CD4-positive, alpha-beta T cell treated with Interleukin-2 at 100 ng/mL for 4 hours (primary cell): ENCODE results near the gene ZNF366.

ENCODE experiments used
- DNase-seq: peaks from one replicate; pipeline ENCODE4 v3.0.0-alpha.2; 2020; ENCODE audit warnings: low spot score

The ZNF366 gene, protein sequence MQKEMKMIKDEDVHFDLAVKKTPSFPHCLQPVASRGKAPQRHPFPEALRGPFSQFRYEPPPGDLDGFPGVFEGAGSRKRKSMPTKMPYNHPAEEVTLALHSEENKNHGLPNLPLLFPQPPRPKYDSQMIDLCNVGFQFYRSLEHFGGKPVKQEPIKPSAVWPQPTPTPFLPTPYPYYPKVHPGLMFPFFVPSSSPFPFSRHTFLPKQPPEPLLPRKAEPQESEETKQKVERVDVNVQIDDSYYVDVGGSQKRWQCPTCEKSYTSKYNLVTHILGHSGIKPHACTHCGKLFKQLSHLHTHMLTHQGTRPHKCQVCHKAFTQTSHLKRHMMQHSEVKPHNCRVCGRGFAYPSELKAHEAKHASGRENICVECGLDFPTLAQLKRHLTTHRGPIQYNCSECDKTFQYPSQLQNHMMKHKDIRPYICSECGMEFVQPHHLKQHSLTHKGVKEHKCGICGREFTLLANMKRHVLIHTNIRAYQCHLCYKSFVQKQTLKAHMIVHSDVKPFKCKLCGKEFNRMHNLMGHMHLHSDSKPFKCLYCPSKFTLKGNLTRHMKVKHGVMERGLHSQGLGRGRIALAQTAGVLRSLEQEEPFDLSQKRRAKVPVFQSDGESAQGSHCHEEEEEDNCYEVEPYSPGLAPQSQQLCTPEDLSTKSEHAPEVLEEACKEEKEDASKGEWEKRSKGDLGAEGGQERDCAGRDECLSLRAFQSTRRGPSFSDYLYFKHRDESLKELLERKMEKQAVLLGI

DNA sequence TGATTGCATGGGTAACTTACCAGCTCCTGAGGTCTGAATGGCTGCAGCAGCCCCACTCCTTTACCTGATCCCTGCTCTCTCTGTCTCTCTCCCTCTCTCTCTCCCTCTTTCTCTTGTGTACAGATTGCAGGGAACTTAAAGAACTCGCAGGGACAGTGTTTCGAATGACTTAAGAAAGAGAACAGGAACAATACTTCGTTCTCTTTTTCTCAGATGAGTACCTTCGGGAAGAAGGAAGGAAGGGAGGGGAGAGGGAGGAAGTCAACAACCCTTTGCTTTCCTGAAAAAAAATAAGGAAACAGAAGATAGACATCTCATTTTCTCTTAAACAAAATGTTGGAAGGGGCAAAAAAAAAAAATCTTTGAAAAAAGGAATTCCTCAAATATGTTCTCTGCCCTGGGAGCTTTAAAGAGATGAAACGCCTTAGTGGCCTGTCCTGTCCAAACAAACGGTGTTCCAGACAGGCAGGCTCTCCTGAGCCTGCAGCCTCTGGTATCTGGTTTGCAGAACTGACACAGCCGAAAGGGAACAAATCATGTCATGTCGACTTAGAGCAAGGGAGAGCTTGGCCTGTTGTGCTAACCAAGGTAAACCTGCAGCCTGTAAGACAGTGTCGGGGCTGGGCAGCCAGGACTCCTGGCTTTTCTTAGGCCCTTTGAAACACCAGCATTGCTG, at the start of gene ZNF366:
Gene ZNF366 (minus strand): TSS at position 180 of the 676 bp plus-strand sequence. CDS start 45,914 bp downstream, outside the sequence.
- no peak for DNase-seq

DNA sequence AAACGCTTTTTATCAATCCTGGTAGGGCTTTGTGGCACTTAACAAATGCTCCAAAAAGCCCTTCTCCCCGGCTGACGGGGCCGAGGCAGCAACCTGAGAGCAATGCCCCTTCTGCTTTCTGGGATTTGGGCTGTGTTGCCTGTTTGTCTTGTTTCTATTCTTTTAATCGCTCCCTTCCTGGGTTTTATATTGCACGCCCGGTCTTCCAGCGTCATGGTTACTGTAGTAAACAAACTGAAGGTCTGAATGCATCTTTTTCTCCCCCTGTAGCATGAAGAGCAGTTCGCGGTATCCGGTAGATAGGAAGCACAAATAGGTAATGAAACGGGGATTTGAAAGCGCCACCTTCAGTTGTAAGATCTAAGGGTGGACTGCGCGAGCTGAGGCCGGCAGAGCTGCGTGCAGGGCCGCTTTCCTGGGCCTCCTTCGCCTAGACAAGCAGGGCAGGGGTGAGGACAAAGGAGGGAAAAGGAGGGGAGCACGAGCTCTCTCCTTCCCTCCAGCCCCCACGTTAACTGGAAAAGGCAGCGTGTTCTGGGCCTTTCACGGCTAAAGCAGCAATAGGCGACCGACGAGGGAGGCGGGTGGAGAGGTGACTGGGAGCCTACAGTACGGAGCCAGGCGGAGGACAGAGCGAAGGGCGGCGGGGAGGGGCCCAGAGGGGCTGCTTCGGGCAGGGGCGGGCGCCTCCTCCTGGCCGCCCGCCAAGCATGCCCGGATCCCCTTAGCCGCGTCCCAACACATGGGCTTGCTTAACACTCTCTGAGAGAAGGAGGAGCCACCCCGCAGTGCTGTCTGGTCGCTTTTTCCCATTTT, 49.3 kb upstream of the ZNF366 start:
- no peak for DNase-seq

DNA sequence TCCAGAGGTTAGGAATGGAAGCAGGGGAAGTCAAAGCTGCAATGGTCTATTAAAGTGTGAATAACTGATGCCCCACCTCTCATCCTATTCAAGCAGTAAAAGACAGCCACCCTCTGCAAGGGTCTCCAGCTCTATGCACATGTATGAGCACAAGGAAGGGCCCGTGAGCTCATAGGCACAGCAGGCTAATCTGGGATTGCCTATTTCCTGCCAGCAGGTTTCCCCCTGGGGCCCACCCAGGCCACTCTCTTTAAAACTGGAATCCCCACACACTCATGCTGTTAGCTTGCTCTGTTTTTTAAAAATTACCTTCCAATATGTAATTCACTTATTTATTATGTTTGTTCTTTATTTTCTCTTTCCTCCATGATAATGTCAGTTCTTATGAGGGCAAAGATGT, 48.7 kb upstream of the ZNF366 start:
- DNase-seq = no peak

DNA sequence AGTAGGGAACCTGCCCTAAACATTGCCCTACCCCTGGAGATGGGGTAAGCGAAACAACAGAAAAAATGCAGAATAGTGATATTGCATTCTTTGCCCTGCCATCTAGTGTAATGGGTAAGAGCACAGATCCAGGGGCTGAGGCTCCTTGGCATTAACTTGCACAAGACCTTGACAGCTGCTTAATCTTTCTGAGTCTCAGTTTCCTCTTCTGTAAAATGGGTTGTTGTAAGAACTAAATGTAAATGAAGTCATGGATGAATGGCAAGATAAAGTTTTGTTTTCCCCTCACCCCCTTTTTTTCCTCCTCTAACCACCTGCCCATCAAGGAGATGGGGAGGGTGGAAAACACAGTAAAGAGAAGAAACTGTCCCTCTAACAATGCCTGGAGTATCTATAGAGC, 47.7 kb upstream of the ZNF366 start:
- DNase-seq = no peak

DNA sequence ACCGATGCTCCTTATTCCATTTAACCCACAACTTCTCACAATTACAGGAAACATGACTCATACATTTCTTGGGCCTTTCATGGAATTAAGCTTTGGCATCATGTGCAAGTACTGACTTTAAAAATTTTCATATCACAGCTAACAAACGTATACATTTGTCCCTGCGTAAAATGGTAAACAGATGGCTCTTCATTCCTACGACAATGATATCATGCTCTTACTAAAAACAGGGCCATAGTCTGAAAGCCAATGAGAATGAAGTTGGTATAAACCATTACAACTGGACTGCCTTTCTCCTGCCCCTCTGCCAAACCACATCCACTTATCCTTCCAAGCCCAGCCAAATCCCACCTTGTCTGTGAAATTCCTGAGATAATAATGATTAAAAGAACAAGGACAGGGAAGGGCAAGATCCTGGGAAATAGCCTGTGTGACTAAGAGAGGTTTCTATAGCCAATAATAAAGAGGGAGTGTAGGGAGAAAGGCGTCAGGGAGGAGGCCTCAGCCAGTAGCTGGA, 44.9 kb upstream of the ZNF366 start:
- no peak for DNase-seq

DNA sequence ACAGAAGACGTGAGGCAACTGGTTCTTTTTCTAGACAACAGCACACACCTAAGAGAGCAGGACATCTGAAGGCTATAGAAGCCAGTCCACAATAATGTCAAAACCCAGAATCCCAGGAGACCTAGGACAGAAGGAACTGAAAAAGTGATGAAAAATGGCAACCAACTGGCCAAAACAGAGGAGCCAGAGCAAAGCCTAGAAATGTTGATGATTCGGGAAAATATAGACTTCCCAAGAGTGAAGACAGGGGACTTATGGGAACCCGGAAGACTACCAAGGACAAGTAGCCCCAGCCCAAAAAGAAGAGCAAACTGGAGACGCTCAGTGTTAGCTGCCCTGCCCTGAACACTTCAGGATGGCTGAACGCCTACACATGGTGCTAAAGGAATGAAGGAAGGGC, 43.4 kb upstream of the ZNF366 start:
- no peak for DNase-seq

DNA sequence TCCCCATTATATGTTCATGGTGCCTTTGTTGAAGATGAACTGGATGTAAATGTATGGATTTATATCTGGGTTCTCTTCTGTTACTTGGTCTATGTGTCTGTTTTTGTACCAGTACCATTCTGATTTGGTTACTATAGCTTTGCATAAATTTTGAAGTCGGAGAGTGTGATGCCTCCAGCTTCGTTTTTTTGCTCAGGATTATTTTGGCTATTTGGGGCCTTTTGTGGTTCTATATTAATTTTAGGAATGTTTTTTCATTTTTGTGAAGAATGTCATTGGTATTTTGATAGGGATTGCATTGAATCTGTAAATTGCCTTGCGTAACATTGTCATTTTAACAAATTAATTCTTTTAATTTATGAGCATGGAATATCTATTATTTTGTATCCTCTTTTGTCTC, 36.6 kb upstream of the ZNF366 start:
- no peak for DNase-seq

DNA sequence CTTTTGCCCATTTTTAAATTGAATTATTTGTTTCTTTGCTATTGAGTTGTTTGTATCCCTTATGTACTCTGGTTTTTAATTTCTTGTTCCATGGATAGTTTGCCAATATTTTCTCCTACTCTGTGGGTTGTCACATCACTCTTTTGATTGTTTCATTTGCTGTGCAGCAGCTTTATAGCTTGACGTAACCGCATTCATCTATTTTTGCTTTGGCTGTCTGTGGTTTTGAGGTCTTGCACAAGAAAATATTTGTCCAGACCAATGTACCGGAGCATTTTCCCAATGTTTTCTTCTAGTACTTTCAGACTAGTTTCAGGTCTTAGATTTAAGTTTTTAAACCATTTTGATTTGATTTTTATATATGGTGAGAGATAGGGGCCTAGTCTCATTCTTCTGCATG, 36.2 kb upstream of the ZNF366 start:
- no peak for DNase-seq

DNA sequence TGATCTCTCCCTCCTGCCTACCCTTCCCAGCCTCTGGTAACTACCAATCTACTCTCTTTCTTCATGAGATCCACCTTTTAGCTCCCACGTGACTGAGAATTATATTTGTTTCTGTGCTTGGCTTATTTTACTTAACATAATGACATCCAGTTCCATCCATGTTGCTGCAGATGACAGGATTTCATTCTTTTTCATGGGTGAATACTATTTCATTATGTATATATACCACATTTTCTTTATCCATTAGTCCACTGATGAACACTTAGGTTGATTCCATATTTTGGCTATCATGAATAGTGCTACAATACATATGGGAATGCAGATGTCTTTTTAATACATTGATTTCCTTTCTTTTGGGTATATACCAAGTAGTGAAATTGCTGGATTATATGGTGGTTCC, 35.5 kb upstream of the ZNF366 start:
- DNase-seq = no peak

DNA sequence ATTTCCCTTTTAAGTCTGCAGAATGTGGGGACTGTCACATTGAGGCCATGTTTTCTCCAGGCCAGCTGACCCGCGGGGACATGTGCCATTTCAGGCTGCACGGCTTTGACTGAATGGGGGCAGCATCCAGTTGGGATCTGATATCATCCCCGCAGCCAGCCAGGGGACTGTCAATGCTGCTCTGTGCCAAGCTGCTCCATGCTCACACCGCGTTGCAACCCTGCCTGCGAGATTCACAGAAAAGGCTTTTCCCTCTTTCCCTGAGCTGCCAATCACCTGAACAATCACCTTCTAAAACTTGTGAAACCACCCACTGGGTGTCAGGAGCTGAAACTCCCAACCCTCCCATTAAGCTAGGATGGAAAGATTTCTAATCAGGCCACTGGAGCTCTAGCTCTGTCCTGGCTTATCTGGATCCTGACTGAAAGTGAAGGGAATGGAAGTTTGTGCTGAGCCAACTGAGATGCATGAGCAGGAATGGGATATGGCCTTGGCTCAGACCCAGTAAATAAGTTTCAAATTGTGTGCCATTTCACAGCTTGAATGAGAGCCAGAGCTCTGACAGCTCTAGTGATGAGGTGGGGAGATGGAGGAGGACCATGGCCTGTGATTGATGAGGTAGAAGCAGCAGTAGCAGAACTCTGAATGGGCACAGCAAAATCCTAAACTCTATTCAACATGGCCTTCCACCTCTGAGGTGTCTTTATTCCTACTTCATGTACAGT, 34.5 kb upstream of the ZNF366 start:
- DNase-seq = no peak

DNA sequence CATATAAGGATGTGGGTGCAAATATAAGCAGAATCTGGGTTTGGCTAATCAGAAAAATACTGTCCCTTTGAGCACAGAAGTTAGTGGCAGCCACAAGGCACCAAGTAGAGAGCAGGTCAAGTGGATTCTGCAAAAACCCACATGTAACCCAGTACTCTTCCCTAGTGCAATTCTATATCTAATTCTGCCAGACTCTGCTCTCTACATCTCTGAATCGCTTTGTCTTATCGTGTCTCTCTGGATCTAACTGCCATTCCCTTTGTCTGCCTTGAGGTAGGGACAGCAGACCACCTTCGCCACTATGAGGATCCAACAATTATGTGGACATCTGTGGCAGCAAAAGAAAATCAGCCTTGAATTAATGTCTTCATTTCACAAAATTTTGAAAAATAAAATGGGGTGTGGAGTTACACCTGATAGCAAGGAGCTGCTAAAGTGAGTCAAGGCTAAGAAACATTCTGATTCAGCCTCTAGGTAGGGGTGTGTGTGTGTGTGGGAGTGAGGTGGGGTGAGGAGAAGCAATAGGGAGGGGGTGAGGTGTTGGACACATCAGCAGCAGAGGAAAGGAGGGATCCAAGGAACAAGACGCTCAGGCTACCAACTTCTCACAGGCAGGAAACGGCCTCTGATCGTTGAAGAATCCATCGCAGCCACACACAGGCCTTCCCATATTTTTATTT, 33.7 kb upstream of the ZNF366 start:
- DNase-seq = no peak

DNA sequence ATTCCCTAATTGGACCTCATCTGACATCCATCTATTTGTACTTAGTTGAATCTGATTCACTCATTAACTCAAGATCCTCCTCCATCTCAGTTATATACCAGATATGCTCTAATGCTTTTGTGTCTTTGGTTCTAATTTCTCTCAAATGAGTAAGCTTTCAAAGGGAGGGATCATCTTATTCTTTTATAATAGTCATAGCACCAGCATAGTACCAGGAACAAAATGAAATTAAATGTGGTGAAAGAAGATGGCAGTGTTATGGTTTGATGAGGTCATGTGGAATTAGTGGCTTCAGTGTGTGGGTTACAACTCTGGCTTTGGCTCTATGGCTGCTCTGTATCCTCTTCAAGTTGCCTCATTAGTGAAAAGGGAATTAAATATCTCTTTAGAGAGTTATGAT, 32.5 kb upstream of the ZNF366 start:
- no peak for DNase-seq

DNA sequence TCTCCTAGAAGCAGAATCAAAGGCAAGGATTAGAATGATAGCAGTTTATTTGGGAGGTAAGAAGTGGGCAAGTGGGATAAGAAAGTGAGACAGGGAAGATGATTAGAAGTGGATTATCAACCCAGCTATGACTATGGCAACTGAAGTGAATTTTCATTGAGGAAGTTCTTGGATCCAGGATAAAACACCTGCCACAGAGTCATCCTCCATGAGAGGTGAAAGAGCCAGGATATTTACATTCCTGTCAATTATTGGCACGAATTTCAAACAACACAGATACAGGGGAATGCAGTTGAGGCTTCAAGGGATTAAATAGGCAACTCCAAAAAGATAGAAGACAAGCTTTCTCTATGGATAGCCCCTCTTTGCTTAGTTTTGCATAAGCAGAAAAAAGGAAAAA, 31.8 kb upstream of the ZNF366 start:
- DNase-seq = no peak

DNA sequence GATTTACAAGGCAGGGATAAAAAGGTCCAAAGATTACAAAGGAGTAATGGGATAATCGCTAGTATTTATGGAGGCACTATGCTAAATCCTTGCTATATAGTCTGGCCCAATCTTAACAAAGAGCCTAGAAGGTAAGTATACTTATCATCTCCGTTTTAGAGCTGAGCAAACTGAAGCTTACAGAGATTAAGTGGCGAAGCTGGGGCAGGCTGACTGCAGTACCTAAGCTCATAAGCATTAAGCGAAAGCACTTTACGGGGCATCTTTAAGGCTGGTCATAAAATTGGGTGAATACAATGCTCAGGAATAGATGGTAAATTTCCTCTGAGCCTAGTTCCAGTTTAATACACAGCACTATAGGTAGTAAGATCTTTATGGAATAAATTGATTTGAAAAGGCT, 30.0 kb upstream of the ZNF366 start:
- no peak for DNase-seq

DNA sequence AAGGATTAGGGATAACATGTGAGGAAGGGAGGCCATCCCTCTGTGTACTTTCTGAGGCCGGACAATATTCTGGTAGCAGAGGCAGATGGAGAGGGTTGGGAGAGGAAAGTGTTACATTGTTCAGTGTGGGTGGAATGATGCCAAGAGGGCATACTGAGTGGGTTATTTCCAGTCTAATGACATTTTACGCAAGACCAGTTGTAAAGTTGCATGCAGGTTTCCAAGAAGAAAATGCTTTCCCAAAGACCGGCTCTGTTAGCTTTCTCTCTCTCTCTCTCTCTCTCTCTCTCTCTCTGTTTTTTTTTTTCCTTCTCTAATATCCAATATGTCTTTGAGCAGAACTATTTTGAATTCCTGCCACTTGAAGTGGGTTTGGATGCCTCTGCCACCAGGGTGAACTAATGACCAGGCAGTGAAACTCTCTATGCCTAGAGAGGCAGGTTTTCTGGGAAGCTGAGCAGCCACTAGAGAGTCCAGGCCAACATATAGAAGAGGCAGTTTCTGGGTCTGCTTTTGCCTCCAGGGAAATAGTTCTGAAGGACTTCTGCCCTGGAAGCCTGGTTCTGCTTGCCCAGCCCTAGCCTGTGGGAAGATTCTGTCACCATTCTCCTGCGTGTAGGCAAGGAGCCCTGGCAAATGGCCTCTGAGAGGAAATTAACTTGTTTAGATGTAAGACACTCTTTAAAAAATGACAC, 24.4 kb upstream of the ZNF366 start:
- no peak for DNase-seq

DNA sequence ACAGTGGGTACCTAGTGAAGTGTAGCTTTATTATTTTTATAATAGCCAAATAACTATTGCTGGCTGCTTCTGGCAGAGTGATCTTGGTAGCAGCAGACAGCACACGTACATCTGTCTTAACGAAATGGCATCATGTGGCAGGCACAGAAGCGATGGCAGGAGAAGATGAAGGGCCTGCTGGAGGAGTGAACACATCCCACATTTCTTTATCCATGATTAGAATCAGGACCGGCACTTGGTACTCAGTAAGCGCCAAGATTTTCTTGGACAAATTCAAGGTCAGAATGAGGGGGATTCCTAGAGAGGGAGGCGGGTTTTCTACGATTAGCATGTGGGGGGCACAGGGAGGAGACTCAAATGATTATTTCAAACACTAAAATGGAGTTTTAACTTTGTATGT, 23.0 kb upstream of the ZNF366 start:
- DNase-seq = no peak

DNA sequence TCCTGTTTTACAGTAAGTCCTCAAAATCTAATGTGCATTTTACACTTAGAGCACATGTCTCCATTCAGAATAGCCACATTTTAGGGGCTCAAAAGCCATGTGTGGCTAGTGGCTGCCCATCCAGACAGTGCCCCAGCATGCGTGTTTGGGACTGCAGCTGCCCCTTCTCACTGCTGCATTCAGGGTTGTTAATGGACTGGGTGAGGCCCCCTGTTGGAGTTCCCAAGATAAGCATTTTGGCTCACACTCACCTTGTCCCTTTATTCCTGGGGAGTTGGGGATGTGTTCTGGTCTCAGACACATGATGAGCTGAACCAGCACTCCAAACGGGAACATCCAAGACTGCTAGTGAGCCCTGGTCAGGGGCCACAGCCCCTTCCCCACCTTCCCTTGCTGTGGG, 22.2 kb upstream of the ZNF366 start:
- DNase-seq = no peak

DNA sequence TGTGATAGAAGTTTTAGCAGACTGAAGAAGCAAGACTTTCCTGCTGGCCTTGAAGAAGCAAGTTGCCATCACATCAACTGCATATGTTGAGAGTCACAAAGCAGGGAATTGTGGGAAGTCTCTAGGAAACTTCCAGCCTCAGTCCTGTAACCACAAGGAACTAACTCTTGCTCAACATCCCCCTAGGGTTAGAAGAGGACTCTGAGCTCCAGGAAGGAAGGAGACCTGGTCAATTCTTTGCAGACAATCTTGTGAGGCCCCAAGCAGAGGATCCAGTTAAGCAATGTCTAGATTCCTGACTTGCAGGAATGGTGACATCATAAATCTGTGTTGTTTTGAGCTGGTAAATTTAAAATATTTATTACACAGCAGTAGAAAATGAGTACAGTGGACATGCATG, 18.6 kb upstream of the ZNF366 start:
- no peak for DNase-seq

DNA sequence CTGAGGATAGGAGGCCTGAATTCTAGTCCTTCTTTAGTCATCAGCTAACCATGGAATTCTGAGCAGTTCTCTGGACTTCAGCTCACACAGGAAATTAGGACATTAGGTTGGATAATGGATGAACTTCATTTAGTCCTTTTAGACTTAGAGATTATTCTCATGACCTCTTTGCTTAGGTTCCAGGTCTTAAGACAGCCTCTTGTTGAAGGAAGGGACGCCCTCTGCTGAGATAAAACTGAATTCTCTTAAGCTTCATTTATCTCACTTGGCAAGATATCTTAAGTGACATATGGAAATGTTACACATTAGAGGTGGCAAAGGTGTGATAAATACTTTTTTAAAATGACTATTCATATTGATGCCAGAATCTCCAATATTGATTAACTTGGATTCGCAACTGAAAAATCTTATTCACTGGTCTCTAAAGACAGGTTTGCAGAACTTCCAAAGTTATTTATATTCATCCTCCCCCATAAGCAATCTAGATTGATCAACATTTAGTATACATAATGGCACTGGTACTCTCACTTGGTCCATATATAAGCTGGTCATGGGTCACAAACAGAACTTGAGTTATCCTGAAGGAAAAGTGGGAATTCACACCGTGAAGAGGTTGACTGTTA, 16.9 kb upstream of the ZNF366 start:
- no peak for DNase-seq

DNA sequence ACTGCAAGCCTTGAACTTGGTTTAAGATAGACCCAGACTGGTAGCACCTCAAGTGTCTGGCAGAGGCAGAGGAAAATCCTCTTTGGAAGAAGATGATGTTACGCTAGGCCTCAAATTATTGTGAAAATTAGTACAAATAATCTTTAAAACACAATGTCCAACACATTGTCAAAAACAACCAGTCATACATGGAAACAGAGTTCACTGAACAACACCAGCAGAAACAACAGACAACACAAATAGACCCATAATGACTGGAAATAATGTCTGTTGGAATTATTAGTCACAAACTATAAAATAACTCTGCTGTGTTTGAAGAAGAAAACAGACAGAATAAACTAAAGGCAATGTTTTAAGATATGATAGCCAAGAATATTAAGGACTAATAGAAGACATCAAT, 15.4 kb upstream of the ZNF366 start:
- no peak for DNase-seq
